HG03342 (cell line): ENCODE data around the gene B2M.
"Not testable (repeated sequence)": the region's sequence is repeated elsewhere in the genome, so short reads cannot be mapped to it uniquely, and the experiment has no call there.

ENCODE experiments used
- ATAC-seq: cut with Tn5 transposase; IDR thresholded peaks from one replicate; pipeline ENCODE4 v1.9.1; 2021; ENCODE audit warnings: mild to moderate bottlenecking, moderate library complexity; ENCODE audit not compliant: unreplicated experiment

The B2M gene

DNA sequence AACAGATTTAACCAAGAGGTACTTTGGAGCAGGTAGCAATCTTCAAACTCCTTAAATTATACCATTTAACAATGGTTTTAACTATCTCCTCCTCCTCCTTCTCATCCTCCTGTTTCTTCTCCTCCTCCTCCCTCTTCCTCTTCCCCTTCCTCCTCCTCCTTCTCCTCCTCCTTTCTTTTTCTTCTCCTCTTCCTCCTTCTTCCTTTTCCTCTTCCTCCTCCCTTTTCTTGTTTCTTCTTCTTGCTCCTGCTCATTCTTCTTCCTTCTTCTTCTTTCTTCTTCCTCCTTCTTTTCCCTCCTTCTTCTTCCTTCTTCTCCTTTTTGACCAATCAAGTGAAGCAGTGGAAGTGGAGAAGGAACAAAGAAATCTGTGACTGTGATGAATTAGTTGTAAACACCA lies 14.3 kb upstream of the B2M start:
- ATAC-seq: no peak

DNA sequence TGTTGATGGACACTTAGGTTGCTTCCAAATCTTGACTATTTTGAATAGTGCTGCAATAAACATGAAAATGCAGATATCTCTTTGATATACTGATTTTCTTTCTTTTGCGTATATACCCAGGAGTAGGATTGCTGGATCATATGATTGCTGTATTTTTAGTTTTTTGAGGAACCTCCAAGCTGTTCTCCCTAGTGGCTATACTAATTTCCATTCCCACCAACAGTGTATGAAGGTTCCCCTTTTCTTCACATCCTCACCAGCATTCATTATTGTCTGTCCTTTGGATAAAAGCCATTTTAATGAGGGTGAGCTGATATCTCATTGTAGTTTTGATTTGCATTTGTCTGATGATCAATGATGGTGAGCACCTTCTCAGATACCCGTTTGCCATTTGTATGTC lies 12.7 kb upstream of the B2M start:
- ATAC-seq: no peak

DNA sequence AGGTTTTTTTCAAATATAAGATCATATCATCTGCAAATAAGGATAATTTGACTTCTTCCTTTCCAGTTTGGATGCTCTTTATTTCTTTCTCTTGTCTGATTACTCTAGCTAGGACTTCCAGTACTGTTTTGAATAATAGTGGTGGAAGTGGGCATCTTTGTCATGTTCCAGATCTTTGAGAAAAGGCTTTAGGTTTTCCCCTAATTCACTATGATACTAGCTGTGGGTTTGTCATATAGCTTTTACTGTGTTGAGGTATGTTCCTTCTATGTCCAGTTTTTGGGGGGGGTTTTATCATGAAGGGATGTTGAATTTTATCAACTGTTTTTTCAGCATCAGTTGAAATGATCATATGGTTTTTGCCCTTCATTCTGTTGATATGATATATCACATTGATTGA lies 10.6 kb upstream of the B2M start:
- not testable (repeated sequence) for ATAC-seq

DNA sequence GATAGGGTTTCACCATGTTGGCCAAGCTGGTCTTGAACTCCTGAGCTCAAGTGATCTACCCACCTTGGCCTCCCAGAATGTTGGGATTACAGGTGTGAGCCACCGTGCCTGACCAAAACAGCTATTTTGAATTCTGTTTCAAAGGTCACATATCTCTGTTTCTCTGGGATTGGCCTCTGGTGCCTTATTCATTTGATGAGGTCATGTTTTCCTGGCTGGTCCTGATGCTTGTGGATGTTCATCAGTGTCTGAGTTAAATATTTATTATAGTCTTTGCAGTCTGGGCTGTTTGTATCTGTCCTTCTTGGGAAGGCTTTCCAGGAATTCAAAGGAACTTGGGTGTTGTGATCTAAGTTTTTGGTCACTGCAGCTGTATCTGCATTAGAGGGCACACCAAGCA lies 5.3 kb upstream of the B2M start:
- no peak for ATAC-seq

DNA sequence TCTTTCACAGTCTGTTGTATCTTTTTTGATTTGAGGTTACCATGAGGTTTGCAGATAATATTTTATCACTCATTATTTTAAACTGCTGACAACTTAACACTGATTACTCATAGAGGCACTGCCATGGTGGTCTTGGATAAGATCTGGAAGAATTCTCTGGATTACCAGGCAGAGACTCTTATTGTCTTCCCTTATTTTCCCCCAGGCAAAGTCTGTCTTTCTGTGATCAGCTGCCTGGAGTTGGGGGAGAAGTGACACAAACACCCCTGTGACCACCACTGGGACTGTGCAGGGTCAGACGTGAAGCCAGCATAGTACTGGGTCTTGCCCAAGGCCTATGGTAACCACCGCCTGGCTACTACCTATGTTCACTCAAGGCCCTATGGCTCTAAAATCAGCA lies 4.9 kb upstream of the B2M start:
- ATAC-seq: no peak

DNA sequence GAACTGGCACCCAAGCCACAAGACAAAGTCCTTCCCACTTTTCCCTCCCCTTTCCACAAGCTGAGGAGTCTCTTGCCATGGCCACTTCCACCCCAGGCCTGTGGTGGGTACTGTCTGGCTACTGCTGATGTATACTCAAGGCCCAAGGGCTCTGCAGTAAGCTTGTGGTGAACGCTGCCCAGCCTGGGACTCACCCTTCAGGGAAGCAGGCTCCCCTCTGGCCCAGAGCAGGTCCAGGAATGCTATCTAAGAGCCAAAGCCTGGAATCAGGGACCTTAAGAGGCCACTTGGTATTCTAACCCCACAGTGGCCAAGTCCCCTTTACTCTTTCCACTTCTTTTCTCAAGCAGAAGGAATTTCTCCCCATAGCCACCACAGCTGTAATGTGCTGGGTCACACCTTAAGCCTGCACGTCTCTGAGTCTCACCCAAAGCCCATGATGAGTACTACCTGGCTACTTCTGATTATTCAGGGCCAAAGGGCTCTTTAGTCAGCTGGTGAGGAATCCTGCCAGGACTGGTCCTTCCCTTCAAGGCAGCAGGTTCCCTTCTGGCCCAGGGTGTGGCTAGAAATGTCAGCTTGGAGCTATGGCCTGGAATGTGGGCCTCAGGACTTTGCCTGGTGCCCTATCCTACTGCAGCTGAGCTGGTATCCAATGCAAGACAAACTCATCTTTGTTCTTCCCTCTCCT lies 4.2 kb upstream of the B2M start:
- ATAC-seq: no peak

DNA sequence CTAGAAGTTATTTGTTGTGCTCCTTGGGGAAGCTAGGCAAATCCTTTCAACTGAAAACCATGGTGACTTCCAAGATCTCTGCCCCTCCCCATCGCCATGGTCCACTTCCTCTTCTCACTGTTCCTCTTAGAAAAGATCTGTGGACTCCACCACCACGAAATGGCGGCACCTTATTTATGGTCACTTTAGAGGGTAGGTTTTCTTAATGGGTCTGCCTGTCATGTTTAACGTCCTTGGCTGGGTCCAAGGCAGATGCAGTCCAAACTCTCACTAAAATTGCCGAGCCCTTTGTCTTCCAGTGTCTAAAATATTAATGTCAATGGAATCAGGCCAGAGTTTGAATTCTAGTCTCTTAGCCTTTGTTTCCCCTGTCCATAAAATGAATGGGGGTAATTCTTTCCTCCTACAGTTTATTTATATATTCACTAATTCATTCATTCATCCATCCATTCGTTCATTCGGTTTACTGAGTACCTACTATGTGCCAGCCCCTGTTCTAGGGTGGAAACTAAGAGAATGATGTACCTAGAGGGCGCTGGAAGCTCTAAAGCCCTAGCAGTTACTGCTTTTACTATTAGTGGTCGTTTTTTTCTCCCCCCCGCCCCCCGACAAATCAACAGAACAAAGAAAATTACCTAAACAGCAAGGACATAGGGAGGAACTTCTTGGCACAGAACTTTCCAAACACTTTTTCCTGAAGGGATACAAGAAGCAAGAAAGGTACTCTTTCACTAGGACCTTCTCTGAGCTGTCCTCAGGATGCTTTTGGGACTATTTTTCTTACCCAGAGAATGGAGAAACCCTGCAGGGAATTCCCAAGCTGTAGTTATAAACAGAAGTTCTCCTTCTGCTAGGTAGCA lies 851 bp upstream of the B2M start:
- ATAC-seq: peak; percentile 28

DNA sequence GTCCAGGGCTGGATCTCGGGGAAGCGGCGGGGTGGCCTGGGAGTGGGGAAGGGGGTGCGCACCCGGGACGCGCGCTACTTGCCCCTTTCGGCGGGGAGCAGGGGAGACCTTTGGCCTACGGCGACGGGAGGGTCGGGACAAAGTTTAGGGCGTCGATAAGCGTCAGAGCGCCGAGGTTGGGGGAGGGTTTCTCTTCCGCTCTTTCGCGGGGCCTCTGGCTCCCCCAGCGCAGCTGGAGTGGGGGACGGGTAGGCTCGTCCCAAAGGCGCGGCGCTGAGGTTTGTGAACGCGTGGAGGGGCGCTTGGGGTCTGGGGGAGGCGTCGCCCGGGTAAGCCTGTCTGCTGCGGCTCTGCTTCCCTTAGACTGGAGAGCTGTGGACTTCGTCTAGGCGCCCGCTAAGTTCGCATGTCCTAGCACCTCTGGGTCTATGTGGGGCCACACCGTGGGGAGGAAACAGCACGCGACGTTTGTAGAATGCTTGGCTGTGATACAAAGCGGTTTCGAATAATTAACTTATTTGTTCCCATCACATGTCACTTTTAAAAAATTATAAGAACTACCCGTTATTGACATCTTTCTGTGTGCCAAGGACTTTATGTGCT lies 527 bp downstream of the B2M start:
- ATAC-seq: peak; percentile 12

DNA sequence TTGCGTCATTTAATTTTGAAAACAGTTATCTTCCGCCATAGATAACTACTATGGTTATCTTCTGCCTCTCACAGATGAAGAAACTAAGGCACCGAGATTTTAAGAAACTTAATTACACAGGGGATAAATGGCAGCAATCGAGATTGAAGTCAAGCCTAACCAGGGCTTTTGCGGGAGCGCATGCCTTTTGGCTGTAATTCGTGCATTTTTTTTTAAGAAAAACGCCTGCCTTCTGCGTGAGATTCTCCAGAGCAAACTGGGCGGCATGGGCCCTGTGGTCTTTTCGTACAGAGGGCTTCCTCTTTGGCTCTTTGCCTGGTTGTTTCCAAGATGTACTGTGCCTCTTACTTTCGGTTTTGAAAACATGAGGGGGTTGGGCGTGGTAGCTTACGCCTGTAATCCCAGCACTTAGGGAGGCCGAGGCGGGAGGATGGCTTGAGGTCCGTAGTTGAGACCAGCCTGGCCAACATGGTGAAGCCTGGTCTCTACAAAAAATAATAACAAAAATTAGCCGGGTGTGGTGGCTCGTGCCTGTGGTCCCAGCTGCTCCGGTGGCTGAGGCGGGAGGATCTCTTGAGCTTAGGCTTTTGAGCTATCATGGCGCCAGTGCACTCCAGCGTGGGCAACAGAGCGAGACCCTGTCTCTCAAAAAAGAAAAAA lies 1.2 kb downstream of the B2M start:
- ATAC-seq: no peak

DNA sequence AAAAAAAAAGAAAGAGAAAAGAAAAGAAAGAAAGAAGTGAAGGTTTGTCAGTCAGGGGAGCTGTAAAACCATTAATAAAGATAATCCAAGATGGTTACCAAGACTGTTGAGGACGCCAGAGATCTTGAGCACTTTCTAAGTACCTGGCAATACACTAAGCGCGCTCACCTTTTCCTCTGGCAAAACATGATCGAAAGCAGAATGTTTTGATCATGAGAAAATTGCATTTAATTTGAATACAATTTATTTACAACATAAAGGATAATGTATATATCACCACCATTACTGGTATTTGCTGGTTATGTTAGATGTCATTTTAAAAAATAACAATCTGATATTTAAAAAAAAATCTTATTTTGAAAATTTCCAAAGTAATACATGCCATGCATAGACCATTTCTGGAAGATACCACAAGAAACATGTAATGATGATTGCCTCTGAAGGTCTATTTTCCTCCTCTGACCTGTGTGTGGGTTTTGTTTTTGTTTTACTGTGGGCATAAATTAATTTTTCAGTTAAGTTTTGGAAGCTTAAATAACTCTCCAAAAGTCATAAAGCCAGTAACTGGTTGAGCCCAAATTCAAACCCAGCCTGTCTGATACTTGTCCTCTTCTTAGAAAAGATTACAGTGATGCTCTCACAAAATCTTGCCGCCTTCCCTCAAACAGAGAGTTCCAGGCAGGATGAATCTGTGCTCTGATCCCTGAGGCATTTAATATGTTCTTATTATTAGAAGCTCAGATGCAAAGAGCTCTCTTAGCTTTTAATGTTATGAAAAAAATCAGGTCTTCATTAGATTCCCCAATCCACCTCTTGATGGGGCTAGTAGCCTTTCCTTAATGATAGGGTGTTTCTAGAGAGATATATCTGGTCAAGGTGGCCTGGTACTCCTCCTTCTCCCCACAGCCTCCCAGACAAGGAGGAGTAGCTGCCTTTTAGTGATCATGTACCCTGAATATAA lies 2.0 kb downstream of the B2M start:
- no peak for ATAC-seq

DNA sequence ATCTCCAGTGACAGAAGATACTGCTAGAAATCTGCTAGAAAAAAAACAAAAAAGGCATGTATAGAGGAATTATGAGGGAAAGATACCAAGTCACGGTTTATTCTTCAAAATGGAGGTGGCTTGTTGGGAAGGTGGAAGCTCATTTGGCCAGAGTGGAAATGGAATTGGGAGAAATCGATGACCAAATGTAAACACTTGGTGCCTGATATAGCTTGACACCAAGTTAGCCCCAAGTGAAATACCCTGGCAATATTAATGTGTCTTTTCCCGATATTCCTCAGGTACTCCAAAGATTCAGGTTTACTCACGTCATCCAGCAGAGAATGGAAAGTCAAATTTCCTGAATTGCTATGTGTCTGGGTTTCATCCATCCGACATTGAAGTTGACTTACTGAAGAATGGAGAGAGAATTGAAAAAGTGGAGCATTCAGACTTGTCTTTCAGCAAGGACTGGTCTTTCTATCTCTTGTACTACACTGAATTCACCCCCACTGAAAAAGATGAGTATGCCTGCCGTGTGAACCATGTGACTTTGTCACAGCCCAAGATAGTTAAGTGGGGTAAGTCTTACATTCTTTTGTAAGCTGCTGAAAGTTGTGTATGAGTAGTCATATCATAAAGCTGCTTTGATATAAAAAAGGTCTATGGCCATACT lies 4.0 kb downstream of the B2M start:
- ATAC-seq: no peak

DNA sequence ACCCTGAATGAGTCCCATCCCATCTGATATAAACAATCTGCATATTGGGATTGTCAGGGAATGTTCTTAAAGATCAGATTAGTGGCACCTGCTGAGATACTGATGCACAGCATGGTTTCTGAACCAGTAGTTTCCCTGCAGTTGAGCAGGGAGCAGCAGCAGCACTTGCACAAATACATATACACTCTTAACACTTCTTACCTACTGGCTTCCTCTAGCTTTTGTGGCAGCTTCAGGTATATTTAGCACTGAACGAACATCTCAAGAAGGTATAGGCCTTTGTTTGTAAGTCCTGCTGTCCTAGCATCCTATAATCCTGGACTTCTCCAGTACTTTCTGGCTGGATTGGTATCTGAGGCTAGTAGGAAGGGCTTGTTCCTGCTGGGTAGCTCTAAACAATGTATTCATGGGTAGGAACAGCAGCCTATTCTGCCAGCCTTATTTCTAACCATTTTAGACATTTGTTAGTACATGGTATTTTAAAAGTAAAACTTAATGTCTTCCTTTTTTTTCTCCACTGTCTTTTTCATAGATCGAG lies 4.5 kb downstream of the B2M start:
- no peak for ATAC-seq

DNA sequence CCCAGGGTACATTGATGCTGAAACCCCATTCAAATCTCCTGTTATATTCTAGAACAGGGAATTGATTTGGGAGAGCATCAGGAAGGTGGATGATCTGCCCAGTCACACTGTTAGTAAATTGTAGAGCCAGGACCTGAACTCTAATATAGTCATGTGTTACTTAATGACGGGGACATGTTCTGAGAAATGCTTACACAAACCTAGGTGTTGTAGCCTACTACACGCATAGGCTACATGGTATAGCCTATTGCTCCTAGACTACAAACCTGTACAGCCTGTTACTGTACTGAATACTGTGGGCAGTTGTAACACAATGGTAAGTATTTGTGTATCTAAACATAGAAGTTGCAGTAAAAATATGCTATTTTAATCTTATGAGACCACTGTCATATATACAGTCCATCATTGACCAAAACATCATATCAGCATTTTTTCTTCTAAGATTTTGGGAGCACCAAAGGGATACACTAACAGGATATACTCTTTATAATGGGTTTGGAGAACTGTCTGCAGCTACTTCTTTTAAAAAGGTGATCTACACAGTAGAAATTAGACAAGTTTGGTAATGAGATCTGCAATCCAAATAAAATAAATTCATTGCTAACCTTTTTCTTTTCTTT lies 5.8 kb downstream of the B2M start:
- no peak for ATAC-seq

DNA sequence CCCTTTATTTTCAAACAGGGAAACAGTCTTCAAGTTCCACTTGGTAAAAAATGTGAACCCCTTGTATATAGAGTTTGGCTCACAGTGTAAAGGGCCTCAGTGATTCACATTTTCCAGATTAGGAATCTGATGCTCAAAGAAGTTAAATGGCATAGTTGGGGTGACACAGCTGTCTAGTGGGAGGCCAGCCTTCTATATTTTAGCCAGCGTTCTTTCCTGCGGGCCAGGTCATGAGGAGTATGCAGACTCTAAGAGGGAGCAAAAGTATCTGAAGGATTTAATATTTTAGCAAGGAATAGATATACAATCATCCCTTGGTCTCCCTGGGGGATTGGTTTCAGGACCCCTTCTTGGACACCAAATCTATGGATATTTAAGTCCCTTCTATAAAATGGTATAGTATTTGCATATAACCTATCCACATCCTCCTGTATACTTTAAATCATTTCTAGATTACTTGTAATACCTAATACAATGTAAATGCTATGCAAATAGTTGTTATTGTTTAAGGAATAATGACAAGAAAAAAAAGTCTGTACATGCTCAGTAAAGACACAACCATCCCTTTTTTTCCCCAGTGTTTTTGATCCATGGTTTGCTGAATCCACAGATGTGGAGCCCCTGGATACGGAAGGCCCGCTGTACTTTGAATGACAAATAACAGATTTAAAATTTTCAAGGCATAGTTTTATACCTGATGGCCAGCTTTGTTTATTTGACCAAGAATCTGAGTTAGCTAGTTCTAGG lies 7.0 kb downstream of the B2M start:
- ATAC-seq: no peak

DNA sequence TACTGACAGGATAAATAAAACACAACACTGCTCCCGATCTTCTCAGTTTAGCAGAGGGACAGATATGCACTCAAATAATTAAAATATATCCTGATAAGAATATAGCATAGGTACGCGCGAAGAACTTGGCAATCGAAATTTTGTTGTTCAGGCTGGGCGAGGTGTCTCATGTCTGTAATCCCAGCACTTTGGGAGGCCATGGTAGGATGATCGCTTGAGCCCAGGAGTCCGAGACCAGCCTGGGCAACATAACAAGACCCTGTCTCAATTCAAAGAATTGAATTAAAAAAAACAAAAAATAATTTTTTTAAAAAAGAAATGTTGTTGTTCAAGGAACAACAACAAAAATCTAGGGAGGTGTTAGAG lies 7.6 kb downstream of the B2M start:
- ATAC-seq: no peak

DNA sequence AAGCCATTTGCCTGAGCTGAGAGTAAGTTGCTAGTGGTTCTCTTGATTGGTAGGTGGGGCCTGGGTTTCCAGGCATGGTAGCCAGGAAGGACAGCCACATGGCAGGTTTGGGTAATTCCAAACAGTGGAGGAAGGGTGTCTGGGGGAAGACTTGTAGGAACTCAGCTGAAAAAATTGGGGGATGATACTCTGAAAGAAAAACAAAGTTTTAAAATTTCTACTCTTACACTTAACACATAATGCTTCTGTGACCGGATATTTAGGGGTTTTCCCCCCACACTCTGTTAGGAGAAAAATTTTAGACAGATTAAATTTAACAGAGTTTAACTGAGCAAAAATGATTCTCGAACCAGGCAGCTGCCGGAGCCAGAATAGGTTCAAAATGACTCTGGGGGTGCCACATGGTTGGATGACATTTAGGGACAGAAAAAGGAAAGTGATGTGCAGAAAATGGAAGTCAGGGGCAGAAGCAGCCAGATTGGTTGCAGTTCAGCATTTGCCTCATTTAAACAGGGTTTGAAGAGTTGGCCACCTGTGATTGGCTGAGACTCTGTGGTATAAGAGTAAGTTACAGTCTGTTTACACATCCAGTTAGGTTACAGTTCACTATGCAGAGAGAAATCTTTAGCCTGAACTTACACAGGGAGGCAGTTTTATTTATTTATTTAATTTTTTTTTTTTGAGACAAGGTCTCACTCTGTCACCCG lies 8.1 kb downstream of the B2M start:
- peak; percentile 42 for ATAC-seq

DNA sequence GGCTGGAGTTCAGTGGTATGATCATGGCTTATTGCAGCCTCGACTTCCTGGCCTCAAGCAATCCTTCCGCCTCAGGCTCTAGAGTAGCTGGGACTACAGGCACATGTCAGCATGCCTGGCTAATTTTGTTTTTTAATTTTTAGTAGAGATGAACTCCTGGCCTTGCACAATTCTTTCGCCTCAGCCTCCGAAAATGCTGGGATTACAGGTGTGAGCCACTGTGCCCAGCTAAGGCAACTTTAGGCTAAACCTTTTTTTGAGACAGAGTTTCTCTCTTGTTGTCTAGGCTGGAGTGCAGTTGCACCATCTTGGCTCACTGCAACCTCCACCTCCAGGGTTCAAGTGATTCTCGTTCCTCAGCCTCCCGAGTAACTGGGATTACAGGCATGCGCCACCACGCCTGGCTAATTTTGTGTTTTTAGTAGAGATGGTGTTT lies 8.7 kb downstream of the B2M start:
- not testable (repeated sequence) for ATAC-seq
